HG02852 (cell line): ENCODE results near the gene C1QTNF3.
"Not testable (repeated sequence)": the region's sequence is repeated elsewhere in the genome, so short reads cannot be mapped to it uniquely, and the experiment has no call there.

Experiments used
- ATAC-seq: cut with Tn5 transposase; IDR thresholded peaks from one replicate; pipeline ENCODE4 v1.9.1; 2021; ENCODE audit warnings: mild to moderate bottlenecking, moderate library complexity; ENCODE audit not compliant: unreplicated experiment

C1QTNF3 gene

DNA sequence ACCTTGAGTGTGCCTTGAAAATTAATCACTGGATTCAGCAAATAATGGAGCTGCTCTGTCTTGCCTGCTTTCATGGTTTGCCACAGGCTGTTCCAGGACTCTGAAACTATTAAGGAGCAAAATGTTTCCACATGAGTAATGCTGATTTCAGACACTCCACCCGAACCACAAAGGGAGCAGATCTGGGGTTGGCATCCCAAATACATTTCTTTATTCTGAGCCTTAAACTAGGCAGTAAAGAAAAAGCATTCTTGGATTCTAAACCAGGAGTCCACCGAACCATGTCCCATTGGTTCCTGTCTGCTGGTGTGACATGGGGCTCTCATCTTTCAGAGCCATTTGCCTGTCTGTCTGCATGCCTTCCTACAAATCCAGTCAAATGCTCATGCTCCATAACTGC is 10.1 kb upstream of the C1QTNF3 start:
- no peak for ATAC-seq

DNA sequence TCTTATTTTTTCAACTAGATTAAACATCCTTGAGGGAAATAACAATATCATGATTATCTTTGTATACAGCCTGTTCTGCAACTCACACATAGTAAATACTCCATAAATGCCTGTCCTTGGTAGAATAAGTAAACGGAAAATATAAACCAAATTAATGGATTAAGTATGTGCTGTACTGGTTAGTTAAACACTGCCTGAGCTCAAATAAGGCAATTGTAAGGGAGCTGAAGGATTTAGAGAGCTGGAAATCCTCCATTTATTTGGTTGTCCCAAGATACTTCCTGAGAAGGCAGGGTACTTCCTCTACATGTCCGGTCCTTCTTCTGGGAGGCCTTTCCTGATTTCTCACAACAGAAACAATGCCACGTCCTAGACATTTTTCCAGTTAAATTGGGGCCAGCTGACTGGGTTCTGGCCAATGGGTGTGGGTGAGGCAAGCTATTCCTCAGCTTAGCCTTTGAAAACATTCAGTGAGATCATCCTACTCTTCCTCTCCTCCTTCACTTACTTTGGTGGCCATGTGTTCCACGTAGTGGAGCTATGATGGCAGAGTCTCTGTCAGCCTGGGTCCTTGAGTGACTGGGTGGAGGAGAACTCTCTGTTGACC is 8.5 kb upstream of the C1QTNF3 start:
- ATAC-seq, result no peak

- ATAC-seq, result no peak
Measured at GRCh38 chr5:34047774-34048572, 5.0 kb upstream of the C1QTNF3 start.

GRCh38 chr5:34047143-34047542 is 4.1 kb upstream of the C1QTNF3 start:
- no peak for ATAC-seq

GRCh38 chr5:34045996-34046395 is 3.0 kb upstream of the C1QTNF3 start:
- no peak for ATAC-seq

DNA sequence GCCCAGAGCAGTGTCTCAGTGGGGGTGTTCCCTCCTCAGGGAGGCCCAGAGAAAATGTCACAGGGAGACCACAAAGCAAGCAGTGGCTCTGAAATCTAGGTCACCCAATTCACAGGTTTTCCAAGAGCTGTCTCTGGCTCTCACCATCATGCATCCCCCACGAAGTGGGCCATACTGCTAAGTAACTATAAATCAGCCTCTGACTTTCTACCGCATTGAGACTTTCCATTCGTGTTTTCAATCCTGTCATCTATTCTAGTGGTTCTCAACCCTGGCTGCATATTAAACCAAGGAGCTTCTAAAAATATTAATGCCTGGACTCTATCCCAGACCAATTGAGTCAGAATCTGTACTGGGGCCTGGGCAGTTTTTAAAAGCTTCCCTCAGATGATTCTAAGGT is 2.0 kb upstream of the C1QTNF3 start:
- ATAC-seq, result no peak

GRCh38 chr5:34042321-34042720 is 692 bp downstream of the C1QTNF3 start:
- ATAC-seq, result no peak

- no peak for ATAC-seq
Measured at GRCh38 chr5:34041247-34041972, 1.6 kb downstream of the C1QTNF3 start.

GRCh38 chr5:34040472-34040871 is 2.5 kb downstream of the C1QTNF3 start:
- no peak for ATAC-seq

DNA sequence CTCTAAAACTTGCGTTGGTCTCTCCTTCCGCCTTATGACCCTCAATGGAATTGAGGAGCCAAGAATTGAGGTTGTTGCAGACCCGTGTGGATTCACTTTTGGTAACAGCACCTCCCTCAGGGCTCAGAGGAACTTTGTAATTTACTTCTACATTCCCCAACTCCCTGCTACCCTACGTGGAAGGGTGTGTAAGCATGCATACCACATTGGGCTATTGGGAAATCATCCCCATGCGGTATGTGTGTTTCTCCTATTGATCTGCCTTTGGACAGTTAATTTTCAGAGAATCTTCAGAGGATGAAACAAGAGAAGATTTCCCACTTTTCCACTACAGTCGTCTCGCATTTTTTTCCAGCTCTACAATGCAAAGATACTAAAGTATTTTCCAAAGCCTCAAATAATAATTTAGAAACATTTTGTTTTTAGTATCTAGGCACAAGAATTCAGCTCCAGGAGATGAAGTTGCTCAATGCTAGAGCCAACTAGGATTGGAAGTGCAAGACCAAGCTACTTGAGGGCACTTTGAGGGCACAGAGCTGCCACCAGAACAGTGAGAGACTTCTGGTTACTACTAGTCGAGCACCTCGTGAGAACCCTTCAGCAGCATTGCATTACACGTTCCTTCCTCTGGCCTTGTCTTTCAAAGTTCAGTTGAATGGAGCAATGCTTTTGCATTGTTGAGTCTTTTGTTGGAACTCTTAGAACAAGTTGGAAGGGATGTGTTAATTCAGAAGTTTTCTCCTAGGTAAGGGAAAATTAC is 3.4 kb downstream of the C1QTNF3 start:
- ATAC-seq, result no peak

DNA sequence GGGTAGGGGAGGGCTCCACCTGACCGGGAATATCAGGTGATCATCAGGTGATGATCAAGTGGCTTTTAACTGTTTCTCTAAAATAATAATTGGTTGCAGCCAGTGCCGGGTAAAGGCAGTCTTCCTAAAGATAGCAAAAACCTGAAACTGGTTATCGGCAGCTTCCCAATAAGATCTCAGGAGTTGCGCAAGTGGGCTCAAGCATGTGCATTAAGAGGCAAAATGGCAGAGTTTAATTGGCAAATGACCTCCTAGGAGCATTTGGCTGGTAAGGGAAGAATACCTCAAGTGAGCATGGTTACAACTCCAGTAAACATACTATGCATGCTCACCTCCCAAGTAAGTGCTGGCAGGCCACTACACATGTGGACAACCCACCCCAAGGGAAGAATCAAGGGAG is 4.2 kb downstream of the C1QTNF3 start:
- ATAC-seq, result no peak

GRCh38 chr5:34038390-34038789 is 4.6 kb downstream of the C1QTNF3 start:
- ATAC-seq, result no peak

DNA sequence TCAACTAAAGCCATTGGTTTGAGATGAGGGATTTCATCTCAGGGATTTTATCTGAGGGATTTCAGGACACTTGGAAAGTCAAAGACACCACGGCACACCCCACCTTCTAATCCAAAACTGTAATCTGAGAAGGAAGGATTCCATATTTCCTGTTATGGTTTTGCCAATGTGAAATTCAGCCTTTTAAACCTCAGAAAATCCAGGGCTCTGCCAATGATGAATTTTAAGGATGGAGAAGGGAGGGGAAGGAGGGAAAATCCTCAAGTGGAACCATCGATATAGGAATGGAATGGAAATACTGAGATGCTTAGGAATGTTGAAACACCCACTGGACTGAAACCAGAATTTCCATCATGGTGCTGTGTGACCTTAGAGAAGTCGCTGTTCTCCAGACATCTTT is 5.3 kb downstream of the C1QTNF3 start:
- no peak for ATAC-seq

DNA sequence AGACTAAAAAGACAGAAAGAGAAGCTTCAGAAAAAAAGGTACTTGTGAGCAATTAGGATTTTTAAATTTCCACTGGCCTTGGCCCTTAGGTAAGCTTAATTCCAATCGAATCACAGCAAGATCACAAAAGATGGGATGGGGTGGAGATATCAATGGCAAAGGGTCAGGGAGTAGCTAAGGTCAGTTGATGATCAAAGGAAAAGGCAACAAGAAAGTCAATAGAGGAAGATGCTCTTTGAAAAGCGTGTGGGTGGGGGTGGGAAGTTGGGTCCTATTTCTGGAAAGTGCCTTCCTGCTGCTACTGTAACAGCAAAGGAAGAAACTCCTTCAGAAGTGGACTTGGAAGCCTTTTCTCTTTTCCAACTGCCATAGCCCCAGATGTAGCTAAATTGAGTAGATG is 7.3 kb downstream of the C1QTNF3 start:
- no peak for ATAC-seq

- ATAC-seq, result no peak
Measured at GRCh38 chr5:34034534-34035327, 8.3 kb downstream of the C1QTNF3 start.

DNA sequence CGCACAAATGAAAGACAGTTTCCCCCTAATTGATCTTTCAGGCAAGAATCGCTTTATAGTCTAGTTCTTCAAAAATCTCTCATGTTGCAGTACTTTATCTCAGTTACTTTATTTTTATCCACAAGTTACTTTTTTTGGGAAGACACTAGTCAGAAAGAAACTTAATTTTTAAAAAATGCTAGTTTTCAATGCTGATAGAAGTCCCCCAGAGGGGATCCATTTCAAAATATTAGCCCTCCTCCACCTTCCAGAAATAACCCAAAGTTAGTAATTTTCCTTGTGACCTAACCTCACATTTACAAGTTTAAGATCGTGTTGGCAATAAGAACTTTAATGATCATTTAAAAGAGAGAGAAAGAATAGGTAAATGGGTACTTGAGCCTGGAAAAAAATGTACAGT is 11.0 kb downstream of the C1QTNF3 start:
- ATAC-seq, result no peak

DNA sequence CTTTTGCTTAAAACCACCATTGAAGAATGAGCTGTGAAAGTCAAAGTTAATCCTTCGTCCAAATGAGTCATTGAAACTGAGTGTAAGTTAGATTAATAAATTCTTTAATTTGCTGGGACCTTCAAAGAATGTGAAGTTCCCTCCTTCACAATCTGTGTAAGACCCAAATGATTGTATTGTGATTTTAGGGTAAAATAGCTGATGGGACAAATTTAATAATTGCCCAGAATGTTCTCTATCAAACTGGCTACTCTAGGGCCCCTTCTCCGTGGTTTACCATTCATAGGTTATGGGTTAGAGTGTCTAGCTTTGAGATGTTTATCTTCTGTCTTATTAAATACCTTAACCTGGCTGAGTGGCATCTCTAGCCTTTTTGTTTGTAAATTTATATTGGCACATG is 11.9 kb downstream of the C1QTNF3 start:
- no peak for ATAC-seq

DNA sequence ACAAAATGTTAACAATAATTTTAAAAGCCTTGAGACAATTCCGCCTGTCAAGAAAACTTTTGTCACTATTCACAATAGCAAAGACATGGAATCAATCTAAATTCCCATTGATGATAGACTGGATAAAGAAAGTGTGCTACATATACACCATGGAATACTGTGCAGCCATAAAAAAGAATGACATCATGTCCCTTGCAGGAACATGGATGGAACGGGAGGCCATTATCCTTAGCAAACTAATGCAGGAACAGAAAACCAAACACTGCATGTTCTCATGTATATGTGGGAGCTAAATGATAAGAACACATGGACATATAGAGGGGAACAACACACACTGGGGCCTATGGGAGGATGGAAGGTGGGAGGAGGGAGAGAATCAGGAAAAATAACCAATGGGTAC is 12.4 kb downstream of the C1QTNF3 start:
- ATAC-seq, result not testable (repeated sequence)

GRCh38 chr5:34030048-34030447 is 13.0 kb downstream of the C1QTNF3 start:
- no peak for ATAC-seq

DNA sequence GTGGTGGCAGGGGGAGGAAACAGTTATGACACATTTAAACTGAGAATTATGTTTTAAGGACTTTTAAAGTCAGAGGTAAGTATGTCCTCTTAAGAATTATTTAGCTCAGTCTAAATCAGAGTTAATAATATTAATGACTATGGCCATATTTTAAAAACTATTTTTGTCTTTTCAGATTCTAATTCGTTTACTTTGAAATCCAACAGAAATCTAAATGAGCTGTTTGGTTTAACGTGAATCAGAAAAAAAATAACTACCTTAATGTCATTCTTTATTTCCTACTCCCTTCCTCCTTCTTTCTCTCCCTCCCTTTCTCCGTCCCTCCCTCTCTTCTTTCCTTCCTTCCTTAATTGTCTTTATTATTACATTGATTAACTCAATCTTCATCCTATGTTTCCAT is 14.7 kb downstream of the C1QTNF3 start:
- no peak for ATAC-seq
